GM12878 (cell line): Measurements from ENCODE around the gene FOSB. TPM values are rescaled to one million over a fixed set of nuclear protein-coding genes. Genes with fewer than 3 reads are reported as not detected.

ENCODE experiments used
- DPF2 ChIP-seq: fragments of 450-650 bp; IDR thresholded peaks from 2 replicates; pipeline ENCODE4 v1.6.1; 2017; ENCODE audit warnings: mild to moderate bottlenecking
- EED ChIP-seq: sonication (generic); IDR thresholded peaks from 2 replicates; pipeline ENCODE4 v1.6.1; 2016; ENCODE audit warnings: antibody characterized with exemption, low read depth
- EP300 ChIP-seq, 2 experiments: fragments of 150-350 bp in 1 of 2; IDR thresholded peaks; 2 replicates each; pipeline ENCODE4 v1.6.1; 2011 to 2012; ENCODE audit warnings: low read depth in 2 of 2, low read length in 2 of 2, borderline replicate concordance in 1 of 2, improper control_type of control experiment in 1 of 2, inconsistent platforms in 1 of 2; ENCODE audit not compliant: control insufficient read depth in 1 of 2
- ESRRA ChIP-seq: IDR thresholded peaks from 2 replicates; pipeline ENCODE4 v1.6.1; 2012; ENCODE audit warnings: mild to moderate bottlenecking, low read length, improper control_type of control experiment
- ETV6 ChIP-seq, 2 experiments: fragments of 450-650 bp in 1 of 2; IDR thresholded peaks in 1 of 2; conservative IDR thresholded peaks in 1 of 2; 2 replicates each; pipeline ENCODE4 v1.6.1; 2014; ENCODE audit warnings: antibody characterized with exemption in 1 of 2, borderline replicate concordance in 1 of 2, low read depth in 1 of 2, mild to moderate bottlenecking in 1 of 2, moderate library complexity in 1 of 2
- GATAD2B ChIP-seq: fragments of 450-650 bp; conservative IDR thresholded peaks from 2 replicates; pipeline ENCODE4 v1.6.1; 2017; ENCODE audit warnings: low read depth, mild to moderate bottlenecking, moderate library complexity
- IRF4 ChIP-seq: IDR thresholded peaks from 2 replicates; pipeline ENCODE4 v1.6.1; 2011; ENCODE audit warnings: low read depth, low read length
- MEF2A ChIP-seq: IDR thresholded peaks from 2 replicates; pipeline ENCODE4 v1.6.1; 2011; ENCODE audit warnings: low read depth, mild to moderate bottlenecking, low read length, moderate library complexity; ENCODE audit not compliant: insufficient read depth
- NBN ChIP-seq: fragments of 450-650 bp; IDR thresholded peaks from 2 replicates; pipeline ENCODE4 v1.6.1; 2016
- NFYB ChIP-seq: IDR thresholded peaks from 2 replicates; pipeline ENCODE4 v1.6.1; 2011; ENCODE audit warnings: low read depth, mild to moderate bottlenecking, low read length, improper control_type of control experiment, moderate library complexity; ENCODE audit not compliant: insufficient read depth
- NR2F1 ChIP-seq: fragments of 450-650 bp; conservative IDR thresholded peaks from 2 replicates; pipeline ENCODE4 v1.6.1; 2017; ENCODE audit warnings: mild to moderate bottlenecking
- PAX5 ChIP-seq: IDR thresholded peaks from 2 replicates; pipeline ENCODE4 v1.6.1; 2011; ENCODE audit warnings: low read depth, low read length, borderline replicate concordance
- PML ChIP-seq: IDR thresholded peaks from 2 replicates; pipeline ENCODE4 v1.6.1; 2012; ENCODE audit warnings: low read length, inconsistent platforms
- POLR2AphosphoS5 ChIP-seq: IDR thresholded peaks from 2 replicates; pipeline ENCODE4 v1.6.1; 2011; ENCODE audit warnings: mild to moderate bottlenecking, low read length, inconsistent platforms
- POU2F2 ChIP-seq: IDR thresholded peaks from 3 replicates; pipeline ENCODE4 v1.6.1; 2011; ENCODE audit warnings: low read depth, mild to moderate bottlenecking, low read length, borderline replicate concordance
- ZNF24 ChIP-seq: fragments of 450-650 bp; IDR thresholded peaks from 2 replicates; pipeline ENCODE4 v1.6.1; 2017; ENCODE audit warnings: antibody characterized with exemption, mild to moderate bottlenecking
- ZNF622 ChIP-seq: fragments of 450-650 bp; IDR thresholded peaks from 2 replicates; pipeline ENCODE4 v1.6.1; 2017; ENCODE audit warnings: mild to moderate bottlenecking, inconsistent platforms
- polyA plus RNA-seq, 11 experiments: library from polyadenylated mRNA; depleted of rRNA in 4 of 11; unstranded in 6 of 11; stranded (reverse) in 5 of 11; fragments of >200 nt; fragmentation: Nextera tagmentation in 4 of 11; fragmentation: Illumina TruSeq in 1 of 11; extraction: Ambion mirVana in 4 of 11; extraction: Trizol in 1 of 11; gene quantifications; 1 replicate in 1 of 11; 2 replicates in 10 of 11; pipeline versions ENCODE4 v1.2.1 to v1.2.3, GENCODE V29; 2011 to 2016; ENCODE audit warnings: inconsistent platforms in 2 of 11, missing spikeins in 2 of 11, low read depth in 1 of 11
- total RNA-seq, 4 experiments: library from RNA; depleted of rRNA in 3 of 4; stranded (reverse); fragments of >200 nt in 3 of 4; fragmentation: Illumina TruSeq in 1 of 4; extraction: Trizol in 1 of 4; gene quantifications; 2 replicates each; pipeline versions ENCODE4 v1.2.1 to v1.2.3, GENCODE V29; 2013 to 2021
- TF ChIP-seq, protein P1 (sequence below): fragments of 450-650 bp; IDR thresholded peaks from 2 replicates; pipeline ENCODE4 v1.6.1; 2018; ENCODE audit warnings: mild to moderate bottlenecking, low read depth, moderate library complexity; ENCODE audit not compliant: partially characterized antibody
- TF ChIP-seq, protein P2 (sequence below): fragments of 450-650 bp; IDR thresholded peaks from 2 replicates; pipeline ENCODE4 v1.6.1; 2017; ENCODE audit warnings: mild to moderate bottlenecking, moderate library complexity
- TF ChIP-seq, protein P3 (sequence below): fragments of 450-650 bp; IDR thresholded peaks from 2 replicates; pipeline ENCODE4 v1.6.1; 2017; ENCODE audit warnings: mild to moderate bottlenecking
- TF ChIP-seq, protein P4 (sequence below): fragments of 450-650 bp; IDR thresholded peaks from 2 replicates; pipeline ENCODE4 v1.6.1; 2016; ENCODE audit warnings: mild to moderate bottlenecking

The FOSB gene
- total and polyA plus RNA-seq, 10 of the 15 experiments (the other 5 are each of a cell fraction or from before 2014, with no cell fraction given), result 0.06 to 0.56 (median 0.26) TPM

DNA sequence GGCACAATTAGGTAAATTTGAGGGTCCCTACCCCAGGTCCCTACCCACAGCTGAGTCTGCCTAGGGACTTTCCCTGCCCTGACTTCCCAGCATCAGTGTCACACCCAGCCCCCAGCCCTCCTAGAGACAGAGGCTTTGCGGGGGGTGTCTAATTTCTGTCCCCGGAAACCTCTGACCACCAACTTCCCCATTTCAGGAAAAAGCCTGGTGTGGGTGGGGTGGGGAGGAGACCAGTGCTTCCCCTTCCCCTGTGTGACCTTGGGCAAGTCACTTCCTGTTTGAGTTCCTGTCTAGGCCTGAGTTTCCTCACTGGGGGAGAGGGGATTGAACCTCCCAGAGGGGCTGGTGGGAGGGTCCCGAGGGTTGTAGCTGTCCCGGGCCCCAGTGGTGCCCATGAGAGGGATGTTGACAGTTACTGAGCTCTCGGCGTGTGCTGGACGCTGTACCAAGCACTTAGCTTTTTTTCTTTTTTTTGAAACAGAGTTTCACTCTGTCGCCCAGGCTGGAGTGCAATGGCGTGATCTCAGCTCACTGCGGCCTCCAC, 47.4 kb downstream of the FOSB start (continued):
- 0 out of 2 replicates have a peak, but pooled peaks have one; percentile 15 for TF ChIP-seq MEF2A
- TF ChIP-seq, protein P1, sequence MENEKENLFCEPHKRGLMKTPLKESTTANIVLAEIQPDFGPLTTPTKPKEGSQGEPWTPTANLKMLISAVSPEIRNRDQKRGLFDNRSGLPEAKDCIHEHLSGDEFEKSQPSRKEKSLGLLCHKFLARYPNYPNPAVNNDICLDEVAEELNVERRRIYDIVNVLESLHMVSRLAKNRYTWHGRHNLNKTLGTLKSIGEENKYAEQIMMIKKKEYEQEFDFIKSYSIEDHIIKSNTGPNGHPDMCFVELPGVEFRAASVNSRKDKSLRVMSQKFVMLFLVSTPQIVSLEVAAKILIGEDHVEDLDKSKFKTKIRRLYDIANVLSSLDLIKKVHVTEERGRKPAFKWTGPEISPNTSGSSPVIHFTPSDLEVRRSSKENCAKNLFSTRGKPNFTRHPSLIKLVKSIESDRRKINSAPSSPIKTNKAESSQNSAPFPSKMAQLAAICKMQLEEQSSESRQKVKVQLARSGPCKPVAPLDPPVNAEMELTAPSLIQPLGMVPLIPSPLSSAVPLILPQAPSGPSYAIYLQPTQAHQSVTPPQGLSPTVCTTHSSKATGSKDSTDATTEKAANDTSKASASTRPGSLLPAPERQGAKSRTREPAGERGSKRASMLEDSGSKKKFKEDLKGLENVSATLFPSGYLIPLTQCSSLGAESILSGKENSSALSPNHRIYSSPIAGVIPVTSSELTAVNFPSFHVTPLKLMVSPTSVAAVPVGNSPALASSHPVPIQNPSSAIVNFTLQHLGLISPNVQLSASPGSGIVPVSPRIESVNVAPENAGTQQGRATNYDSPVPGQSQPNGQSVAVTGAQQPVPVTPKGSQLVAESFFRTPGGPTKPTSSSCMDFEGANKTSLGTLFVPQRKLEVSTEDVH, result no peak
- TF ChIP-seq POU2F2, result no peak
- no peak for TF ChIP-seq PAX5
- TF ChIP-seq, protein P2, sequence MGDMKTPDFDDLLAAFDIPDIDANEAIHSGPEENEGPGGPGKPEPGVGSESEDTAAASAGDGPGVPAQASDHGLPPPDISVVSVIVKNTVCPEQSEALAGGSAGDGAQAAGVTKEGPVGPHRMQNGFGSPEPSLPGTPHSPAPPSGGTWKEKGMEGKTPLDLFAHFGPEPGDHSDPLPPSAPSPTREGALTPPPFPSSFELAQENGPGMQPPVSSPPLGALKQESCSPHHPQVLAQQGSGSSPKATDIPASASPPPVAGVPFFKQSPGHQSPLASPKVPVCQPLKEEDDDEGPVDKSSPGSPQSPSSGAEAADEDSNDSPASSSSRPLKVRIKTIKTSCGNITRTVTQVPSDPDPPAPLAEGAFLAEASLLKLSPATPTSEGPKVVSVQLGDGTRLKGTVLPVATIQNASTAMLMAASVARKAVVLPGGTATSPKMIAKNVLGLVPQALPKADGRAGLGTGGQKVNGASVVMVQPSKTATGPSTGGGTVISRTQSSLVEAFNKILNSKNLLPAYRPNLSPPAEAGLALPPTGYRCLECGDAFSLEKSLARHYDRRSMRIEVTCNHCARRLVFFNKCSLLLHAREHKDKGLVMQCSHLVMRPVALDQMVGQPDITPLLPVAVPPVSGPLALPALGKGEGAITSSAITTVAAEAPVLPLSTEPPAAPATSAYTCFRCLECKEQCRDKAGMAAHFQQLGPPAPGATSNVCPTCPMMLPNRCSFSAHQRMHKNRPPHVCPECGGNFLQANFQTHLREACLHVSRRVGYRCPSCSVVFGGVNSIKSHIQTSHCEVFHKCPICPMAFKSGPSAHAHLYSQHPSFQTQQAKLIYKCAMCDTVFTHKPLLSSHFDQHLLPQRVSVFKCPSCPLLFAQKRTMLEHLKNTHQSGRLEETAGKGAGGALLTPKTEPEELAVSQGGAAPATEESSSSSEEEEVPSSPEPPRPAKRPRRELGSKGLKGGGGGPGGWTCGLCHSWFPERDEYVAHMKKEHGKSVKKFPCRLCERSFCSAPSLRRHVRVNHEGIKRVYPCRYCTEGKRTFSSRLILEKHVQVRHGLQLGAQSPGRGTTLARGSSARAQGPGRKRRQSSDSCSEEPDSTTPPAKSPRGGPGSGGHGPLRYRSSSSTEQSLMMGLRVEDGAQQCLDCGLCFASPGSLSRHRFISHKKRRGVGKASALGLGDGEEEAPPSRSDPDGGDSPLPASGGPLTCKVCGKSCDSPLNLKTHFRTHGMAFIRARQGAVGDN, result 0 out of 2 replicates have a peak, but pooled peaks have one; percentile 12
- TF ChIP-seq ZNF622, result no peak
- no peak for TF ChIP-seq ZNF24
- peak; percentile 30; the same call in 1 of the 2 replicates for TF ChIP-seq POLR2AphosphoS5
- peak; percentile 95 for TF ChIP-seq EED
- TF ChIP-seq, protein P3, sequence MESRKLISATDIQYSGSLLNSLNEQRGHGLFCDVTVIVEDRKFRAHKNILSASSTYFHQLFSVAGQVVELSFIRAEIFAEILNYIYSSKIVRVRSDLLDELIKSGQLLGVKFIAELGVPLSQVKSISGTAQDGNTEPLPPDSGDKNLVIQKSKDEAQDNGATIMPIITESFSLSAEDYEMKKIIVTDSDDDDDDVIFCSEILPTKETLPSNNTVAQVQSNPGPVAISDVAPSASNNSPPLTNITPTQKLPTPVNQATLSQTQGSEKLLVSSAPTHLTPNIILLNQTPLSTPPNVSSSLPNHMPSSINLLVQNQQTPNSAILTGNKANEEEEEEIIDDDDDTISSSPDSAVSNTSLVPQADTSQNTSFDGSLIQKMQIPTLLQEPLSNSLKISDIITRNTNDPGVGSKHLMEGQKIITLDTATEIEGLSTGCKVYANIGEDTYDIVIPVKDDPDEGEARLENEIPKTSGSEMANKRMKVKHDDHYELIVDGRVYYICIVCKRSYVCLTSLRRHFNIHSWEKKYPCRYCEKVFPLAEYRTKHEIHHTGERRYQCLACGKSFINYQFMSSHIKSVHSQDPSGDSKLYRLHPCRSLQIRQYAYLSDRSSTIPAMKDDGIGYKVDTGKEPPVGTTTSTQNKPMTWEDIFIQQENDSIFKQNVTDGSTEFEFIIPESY, result no peak
- 0 out of 2 replicates have a peak, but pooled peaks have one; percentile 26 for TF ChIP-seq NBN
- peak; percentile 78 for TF ChIP-seq NR2F1
- peak; percentile 90 to 98; a peak in 3 of 4 replicates for TF ChIP-seq ETV6 (conservative IDR thresholded peaks at IDR 0.05 in 1 of 2, IDR thresholded peaks at IDR 0.05 in 1 of 2; ENCODE audit: borderline replicate concordance in 1 of 2, low read depth in 1 of 2)
- no peak for TF ChIP-seq IRF4
- peak; percentile 28; the same call in 1 of the 2 replicates for TF ChIP-seq GATAD2B
- TF ChIP-seq, protein P4, sequence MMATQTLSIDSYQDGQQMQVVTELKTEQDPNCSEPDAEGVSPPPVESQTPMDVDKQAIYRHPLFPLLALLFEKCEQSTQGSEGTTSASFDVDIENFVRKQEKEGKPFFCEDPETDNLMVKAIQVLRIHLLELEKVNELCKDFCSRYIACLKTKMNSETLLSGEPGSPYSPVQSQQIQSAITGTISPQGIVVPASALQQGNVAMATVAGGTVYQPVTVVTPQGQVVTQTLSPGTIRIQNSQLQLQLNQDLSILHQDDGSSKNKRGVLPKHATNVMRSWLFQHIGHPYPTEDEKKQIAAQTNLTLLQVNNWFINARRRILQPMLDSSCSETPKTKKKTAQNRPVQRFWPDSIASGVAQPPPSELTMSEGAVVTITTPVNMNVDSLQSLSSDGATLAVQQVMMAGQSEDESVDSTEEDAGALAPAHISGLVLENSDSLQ, result no peak
- no peak for TF ChIP-seq NFYB
- TF ChIP-seq DPF2, result 0 out of 2 replicates have a peak, but pooled peaks have one; percentile 54
- peak; percentile 90 for TF ChIP-seq ESRRA
- peak in 1 of 2 experiments; percentile 15; a peak in 1 of 4 replicates for TF ChIP-seq EP300 (IDR thresholded peaks at IDR 0.05; ENCODE audit: borderline replicate concordance in 1 of 2, control insufficient read depth in 1 of 2, low read depth in 2 of 2, low read length in 2 of 2)
- TF ChIP-seq PML, result no peak; the same call in 1 of the 2 replicates
